LNCaP clone FGC (cell line): ENCODE results near the gene RFFL.
A peak's percentile ranks its signal among the peaks of the same experiment; 100 is the strongest.
"Not testable (repeated sequence)": the region's sequence is repeated elsewhere in the genome, so short reads cannot be mapped to it uniquely, and the experiment has no call there.

Experiments used
- DNase-seq: peaks from one replicate; pipeline ENCODE4 v3.0.0-alpha.2; 2011; ENCODE audit warnings: low read depth
- H3K4me3 ChIP-seq: 2 replicates; pipeline ENCODE4 v1.5.1; 2011; ENCODE audit warnings: mild to moderate bottlenecking, low read depth, low read length, control low read depth
- CTCF ChIP-seq: IDR thresholded peaks from 2 replicates; pipeline ENCODE4 v1.5.1; 2012; ENCODE audit warnings: mild to moderate bottlenecking; ENCODE audit not compliant: control insufficient read depth, insufficient read depth; ENCODE audit errors: extremely low read depth

RFFL gene

GRCh38 chr17:35063514-35064223 lies at the start of gene RFFL:
Gene RFFL, minus strand, starts transcription at chr17:35063707. Its CDS starts 37,154 bp downstream, at chr17:35026553.
- TF ChIP-seq CTCF, result peak; percentile 50
- H3K4me3 ChIP-seq, result peak within 1 kb of the TSS; percentile 19
- DNase-seq, result peak; percentile 93

DNA sequence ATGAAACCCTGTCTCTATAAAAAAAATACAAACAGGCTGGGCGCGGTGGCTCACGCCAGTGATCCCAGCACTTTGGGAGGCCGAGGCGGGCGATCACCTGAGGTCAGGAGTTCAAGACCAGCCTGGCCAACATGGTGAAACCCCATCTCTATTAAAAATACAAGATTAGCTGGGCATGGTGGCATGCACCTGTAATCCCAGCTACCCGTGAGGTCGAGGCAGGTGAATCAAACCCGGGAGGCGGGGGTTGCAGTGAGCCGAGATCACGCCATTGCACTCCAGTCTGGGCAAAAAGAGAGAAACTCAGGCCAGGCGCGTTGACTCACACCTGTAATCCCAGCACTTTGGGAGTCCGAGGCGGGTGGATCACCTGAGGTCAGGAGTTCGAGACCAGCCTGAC lies 47.3 kb upstream of the RFFL start:
- not testable (repeated sequence) for DNase-seq, H3K4me3 ChIP-seq

- no peak overlapping the region for H3K4me3 ChIP-seq
- TF ChIP-seq CTCF, result no peak
- DNase-seq, result no peak
These were observed 41.4 kb upstream of the RFFL start for GRCh38 chr17:35104844-35105450.

DNA sequence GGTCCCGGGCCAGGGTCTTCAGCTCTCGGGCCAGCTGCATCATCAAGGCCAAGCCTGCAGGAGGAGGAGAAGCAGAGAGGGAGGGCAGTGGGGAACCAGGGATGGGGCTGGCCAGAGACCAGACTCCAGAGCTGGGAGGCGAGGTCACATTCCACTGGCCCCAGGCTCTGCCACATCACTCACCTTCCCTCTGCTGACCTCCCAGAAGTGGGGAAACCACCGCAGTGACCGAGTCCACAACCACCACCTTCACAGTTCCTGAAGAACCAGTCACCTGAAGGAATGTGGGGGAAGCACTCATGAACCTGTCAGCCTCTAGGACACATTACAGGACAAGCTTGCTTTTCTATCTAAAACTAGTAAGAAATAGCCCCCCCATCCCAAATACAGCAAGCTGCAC lies 39.8 kb upstream of the RFFL start:
- no peak overlapping the region for H3K4me3 ChIP-seq
- no peak for DNase-seq
- TF ChIP-seq CTCF, result no peak

DNA sequence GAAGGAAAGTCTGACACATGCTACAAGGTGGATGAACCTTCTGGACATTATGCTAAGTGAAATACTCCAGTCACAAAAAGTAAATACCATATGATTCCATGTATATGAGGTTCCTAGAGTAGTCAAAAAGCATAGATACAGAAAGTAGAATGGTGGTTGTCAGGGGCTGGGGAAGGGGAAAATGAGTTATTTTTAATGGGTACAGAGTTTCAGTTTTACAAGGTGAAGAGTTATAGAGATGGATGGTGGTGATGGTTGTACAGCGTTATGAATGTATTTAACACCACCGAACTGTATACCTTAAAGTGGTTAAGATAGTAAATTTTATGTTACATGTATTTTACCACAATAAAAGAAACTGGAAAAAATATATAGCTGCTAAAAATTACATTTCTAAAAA lies 38.2 kb upstream of the RFFL start:
- TF ChIP-seq CTCF, result no peak

DNA sequence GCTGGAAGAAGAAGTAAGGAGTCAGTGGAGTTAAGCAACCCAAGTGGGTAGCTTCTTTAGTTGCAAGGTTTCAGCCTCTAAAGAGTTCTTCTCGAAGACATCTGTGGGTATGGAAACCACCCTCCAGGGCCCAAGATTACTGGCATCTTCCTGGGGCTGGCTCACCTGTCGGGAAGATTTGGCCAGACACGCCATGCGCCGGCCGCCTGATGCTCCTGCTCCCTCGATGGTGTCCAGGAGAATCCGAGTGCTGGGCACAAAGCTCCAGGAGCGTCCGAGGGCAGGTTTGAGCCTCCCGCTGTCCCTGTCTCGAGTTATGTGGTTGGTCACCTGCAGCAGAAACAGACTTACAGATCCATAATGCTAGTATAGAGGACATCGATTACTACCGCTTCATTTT lies 37.5 kb upstream of the RFFL start:
- TF ChIP-seq CTCF, result no peak
- H3K4me3 ChIP-seq, result no peak overlapping the region

More for the DNA sequence above, 38.2 kb upstream of the RFFL start:
- no peak overlapping the region for H3K4me3 ChIP-seq
- DNase-seq, result no peak

DNA sequence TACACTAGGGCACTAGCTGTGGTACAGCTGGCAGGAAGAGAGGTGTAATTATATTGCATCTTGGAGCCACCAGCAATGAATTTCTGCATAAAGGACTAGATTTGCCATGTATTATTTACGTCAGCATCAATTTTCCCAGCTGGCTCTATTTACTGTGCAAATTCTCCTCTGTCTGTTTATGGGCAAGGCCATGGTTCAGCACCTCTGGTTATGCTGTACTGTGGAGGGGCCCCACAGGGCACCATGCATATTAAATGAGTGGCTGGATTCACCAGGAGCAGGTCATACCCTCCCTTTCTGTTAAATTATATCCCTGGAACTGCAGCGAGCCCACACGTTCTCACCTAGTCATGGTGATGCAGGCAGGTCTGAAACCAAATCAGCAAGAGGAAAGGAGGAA lies 36.4 kb upstream of the RFFL start:
- no peak for DNase-seq
- no peak overlapping the region for H3K4me3 ChIP-seq
- TF ChIP-seq CTCF, result no peak

More for the DNA sequence above, 37.5 kb upstream of the RFFL start:
- DNase-seq, result no peak
